Mucosa of descending colon (tissue), 3 donors: ENCODE measurements around the gene SPRTN. TPM values are rescaled to one million over a fixed set of nuclear protein-coding genes. Genes with fewer than 3 reads are reported as not detected.

Experiments
- ATAC-seq: fragments of 200-7000 bp; cut with Tn5 transposase; one replicate; pipeline ENCODE4 v1.9.1; 2020; ENCODE audit warnings: mild to moderate bottlenecking, moderate library complexity
- DNase-seq, 3 donors: peaks; one replicate each; pipeline ENCODE4 v3.0.0-alpha.2; 2020
- H3K36me3 ChIP-seq: fragments of 200-600 bp; one replicate; pipeline ENCODE4 v1.8.0; 2021; ENCODE audit warnings: low read depth, mild to moderate bottlenecking
- H3K4me1 ChIP-seq: fragments of 200-600 bp; one replicate; pipeline ENCODE4 v1.8.0; 2021; ENCODE audit warnings: low read depth, mild to moderate bottlenecking
- H3K4me3 ChIP-seq: fragments of 200-600 bp; one replicate; pipeline ENCODE4 v1.8.0; 2021; ENCODE audit warnings: mild to moderate bottlenecking
- H3K9me3 ChIP-seq: fragments of 200-600 bp; one replicate; pipeline ENCODE4 v1.8.0; 2021; ENCODE audit warnings: mild to moderate bottlenecking
- CTCF ChIP-seq: fragments of 200-600 bp; IDR thresholded peaks from one replicate; pipeline ENCODE4 v1.8.0; 2022; ENCODE audit warnings: antibody characterized with exemption, mild to moderate bottlenecking
- intact Hi-C, 2 donors: fragments of 100-400 bp; cut with DNase I in 1 of 2; cut with micrococcal nuclease in 1 of 2; formaldehyde crosslinking; loops; one replicate each; pipeline versions ENCODE4 v1.11.0 to v1.11.1; 2022; cut with DNase I, micrococcal nuclease
- total RNA-seq, 3 donors: library from RNA; stranded (reverse); fragmentation: NEBNext Ultra II Directional in 2 of 3; extraction: Animal tissue kit (Norgen Biotek cat#: 25700) in 2 of 3; gene quantifications; one replicate each; pipeline versions ENCODE4 v1.2.1 to v1.2.4, GENCODE V29; 2021 to 2023
- donor health status: DM: no; HTN: no; CAD: no; lungs with moderate emphysema.
- donor health status: DM: no; HTN: no; CAD: no.
- donor health status: DM: no; HTN: yes; CAD: no.

SPRTN gene
- total RNA-seq, 3 donors from 2014 or later = 10.7 to 13.1 (median 11.5) TPM

- H3K4me3 ChIP-seq = no peak overlapping the region
- no peak for TF ChIP-seq CTCF
- no peaks in the 10 kb centered on the region for H3K36me3 ChIP-seq
- no peaks in the 10 kb centered on the region for H3K4me1 ChIP-seq
- no peaks in the 10 kb centered on the region for H3K9me3 ChIP-seq
- DNase-seq (no peak), ATAC-seq (no peak)
- intact Hi-C loops = no loop called here
Measured at GRCh38 chr1:231374394-231374793, 36.3 kb downstream of the SPRTN start.

GRCh38 chr1:231376101-231376500 is 38.0 kb downstream of the SPRTN start:
- Histone ChIP-seq H3K36me3 (no peaks in the 10 kb centered on the region), H3K9me3 (no peaks in the 10 kb centered on the region), H3K4me3 (no peak overlapping the region), H3K4me1 (no peaks in the 10 kb centered on the region)
- no peak for DNase-seq
- no peak for ATAC-seq
- intact Hi-C loops = no loop called here
- TF ChIP-seq CTCF = no peak

- intact Hi-C loops = no loop called here
- no peaks in the 10 kb centered on the region for H3K4me1 ChIP-seq
- H3K4me3 ChIP-seq = no peak overlapping the region
- DNase-seq (no peak), ATAC-seq (peak; percentile 40)
- no peak for TF ChIP-seq CTCF
- no peaks in the 10 kb centered on the region for H3K36me3 ChIP-seq
- no peaks in the 10 kb centered on the region for H3K9me3 ChIP-seq
Measured at GRCh38 chr1:231376875-231377549, 38.9 kb downstream of the SPRTN start.

GRCh38 chr1:231381729-231382128 is 43.6 kb downstream of the SPRTN start:
- H3K4me3 ChIP-seq = no peak overlapping the region
- intact Hi-C loops = no loop called here
- no peak for TF ChIP-seq CTCF
- ATAC-seq = no peak
- no peaks in the 10 kb centered on the region for H3K36me3 ChIP-seq
- H3K4me1 ChIP-seq = no peaks in the 10 kb centered on the region
- no peaks in the 10 kb centered on the region for H3K9me3 ChIP-seq
- no peak for DNase-seq

- no peak for TF ChIP-seq CTCF
- Histone ChIP-seq H3K36me3 (no peaks in the 10 kb centered on the region), H3K4me1 (no peaks in the 10 kb centered on the region), H3K9me3 (no peaks in the 10 kb centered on the region), H3K4me3 (no peak overlapping the region)
- intact Hi-C loops = no loop called here
- ATAC-seq (no peak), DNase-seq (no peak)
Measured at GRCh38 chr1:231382426-231382825, 44.3 kb downstream of the SPRTN start.
